HepG2 (cell line): ENCODE measurements around the gene STC2. TPM values are rescaled to one million over a fixed set of nuclear protein-coding genes. Genes with fewer than 3 reads are reported as not detected.

Source experiments
- ATAC-seq: fragments of 200-7000 bp; cut with Tn5 transposase; 3 replicates; pipeline ENCODE4 v1.9.1; 2020; ENCODE audit warnings: mild to moderate bottlenecking, moderate library complexity
- BruUV-seq: library from RNA; stranded (reverse); fragments of 400-500 nt; replicated peaks from 2 replicates; lab custom pipeline; 2021; lab: Mats Ljungman, UMichigan
- CTCF ChIA-PET: fragments of 300-600 bp; formaldehyde crosslinking; extraction: SDS; loops from one replicate; lab custom pipeline; 2021; ENCODE audit warnings: low total read pairs, inconsistent platforms, low intra/inter-chr PET ratio; lab: Yijun Ruan, JAX
- POLR2A ChIA-PET: fragments of 350-600 bp; sonication (Branson Sonifier 250); formaldehyde crosslinking; loops from one replicate; lab custom pipeline; 2020; ENCODE audit warnings: antibody characterized with exemption, inconsistent platforms; lab: Yijun Ruan, JAX
- DNase-seq: peaks from one replicate; pipeline ENCODE4 v3.0.0-alpha.2; 2015; ENCODE audit warnings: low spot score
- FAIRE-seq: peaks from 3 replicates; lab custom pipeline; 2011; peaks lifted over from hg19 to GRCh38; lab: Jason Lieb, UNC
- H2AFZ ChIP-seq: one replicate; pipeline ENCODE4 v1.6.1; 2011; ENCODE audit warnings: low read length, inconsistent platforms
- H3K27ac ChIP-seq: fragments of 300-600 bp; 3 replicates; pipeline ENCODE4 v1.8.0; 2011; ENCODE audit warnings: mixed run types, mild to moderate bottlenecking, mixed read lengths, low read length, inconsistent platforms; ENCODE audit not compliant: insufficient read depth; ENCODE audit errors: extremely low read length
- H3K27me3 ChIP-seq, 2 experiments: fragments of 200-600 bp in 1 of 2; 2 replicates in 1 of 2; 3 replicates in 1 of 2; pipeline versions ENCODE4 v1.6.0 to v1.8.0; 2011; ENCODE audit warnings: low read length in 2 of 2, mild to moderate bottlenecking in 2 of 2, moderate library complexity in 2 of 2, inconsistent platforms in 1 of 2; ENCODE audit not compliant: insufficient read depth in 2 of 2, control insufficient read depth in 1 of 2
- H3K36me3 ChIP-seq, 2 experiments: fragments of 200-600 bp in 1 of 2; replicated peaks in 1 of 2; 2 replicates in 1 of 2; 3 replicates in 1 of 2; pipeline versions ENCODE4 v1.5.1 to v1.8.0; 2011; ENCODE audit warnings: low read length in 2 of 2, inconsistent platforms in 1 of 2; ENCODE audit not compliant: insufficient read depth in 2 of 2, control insufficient read depth in 1 of 2
- H3K4me1 ChIP-seq: 2 replicates; pipeline ENCODE4 v1.5.1; 2012; ENCODE audit warnings: low read length, inconsistent platforms; ENCODE audit not compliant: insufficient read depth
- H3K4me2 ChIP-seq: 2 replicates; pipeline ENCODE4 v1.6.0; 2011; ENCODE audit warnings: low read depth, low read length, inconsistent platforms
- H3K4me3 ChIP-seq, 3 experiments: fragments of 200-600 bp in 1 of 3; sonication (generic), shearing (Covaris generic) in 1 of 3; replicated peaks in 1 of 3; 2 replicates each; pipeline ENCODE4 v1.5.1; 2011 to 2016; ENCODE audit warnings: low read length in 3 of 3, inconsistent platforms in 2 of 3, low read depth in 2 of 3, mild to moderate bottlenecking in 2 of 3, control low read depth in 1 of 3, mixed read lengths in 1 of 3; ENCODE audit not compliant: insufficient read depth in 1 of 3
- H3K79me2 ChIP-seq: one replicate; pipeline ENCODE4 v1.6.1; 2011; ENCODE audit warnings: low read length, inconsistent platforms; ENCODE audit not compliant: insufficient read depth
- H3K9ac ChIP-seq: 2 replicates; pipeline ENCODE4 v1.6.0; 2011; ENCODE audit warnings: mild to moderate bottlenecking, low read depth, low read length, inconsistent platforms; ENCODE audit not compliant: insufficient read depth
- H3K9me3 ChIP-seq: 2 replicates; pipeline ENCODE4 v1.5.1; 2012; ENCODE audit warnings: mild to moderate bottlenecking, low read length
- H4K20me1 ChIP-seq: 2 replicates; pipeline ENCODE4 v1.6.0; 2011; ENCODE audit warnings: inconsistent platforms, mild to moderate bottlenecking, low read length, moderate library complexity; ENCODE audit not compliant: insufficient read depth
- ARHGAP35 ChIP-seq: sonication (generic); formaldehyde crosslinking; IDR thresholded peaks from 2 replicates; pipeline ENCODE4 v1.9.0; 2022; ENCODE audit warnings: mild to moderate bottlenecking, inconsistent platforms, moderate library complexity, missing genetic modification reagents, borderline replicate concordance
- BCL6 ChIP-seq: IDR thresholded peaks from 2 replicates; pipeline ENCODE4 v1.6.1; 2016; ENCODE audit warnings: missing genetic modification reagents, missing compliant biosample characterization
- HES4 ChIP-seq: sonication (generic); formaldehyde crosslinking; IDR thresholded peaks from 2 replicates; pipeline ENCODE4 v1.9.0; 2021; ENCODE audit warnings: mild to moderate bottlenecking, missing genetic modification reagents, borderline replicate concordance
- MAFF ChIP-seq: IDR thresholded peaks from 2 replicates; pipeline ENCODE4 v1.6.1; 2011; ENCODE audit warnings: low read depth, low read length, improper control_type of control experiment
- MAFK ChIP-seq, 2 experiments: IDR thresholded peaks in 1 of 2; conservative IDR thresholded peaks in 1 of 2; 2 replicates each; pipeline ENCODE4 v1.6.1; 2011; ENCODE audit warnings: improper control_type of control experiment in 2 of 2, low read length in 2 of 2
- PRPF4 ChIP-seq: fragments of 200-400 bp; formaldehyde crosslinking; IDR thresholded peaks from 2 replicates; pipeline ENCODE4 v1.6.1; 2016; ENCODE audit warnings: low read length, low read depth; ENCODE audit not compliant: poor library complexity, severe bottlenecking
- SSRP1 ChIP-seq: IDR thresholded peaks from 2 replicates; pipeline ENCODE4 v1.6.1; 2016; ENCODE audit warnings: control low read depth
- STAT5B ChIP-seq: sonication (generic); formaldehyde crosslinking; IDR thresholded peaks from 2 replicates; pipeline ENCODE4 v1.4.0; 2020; ENCODE audit warnings: missing genetic modification reagents
- U2AF1 ChIP-seq: fragments of 200-400 bp; formaldehyde crosslinking; optimal IDR thresholded peaks from 2 replicates; pipeline ENCODE3; 2017; ENCODE audit warnings: mild to moderate bottlenecking, low read depth, low read length
- ZEB1 ChIP-seq: IDR thresholded peaks from 2 replicates; pipeline ENCODE4 v1.6.1; 2012; ENCODE audit warnings: mild to moderate bottlenecking, low read depth, inconsistent platforms; ENCODE audit not compliant: insufficient replicate concordance
- ZNF329 ChIP-seq: sonication (generic); formaldehyde crosslinking; IDR thresholded peaks from 2 replicates; pipeline ENCODE4 v1.9.0; 2021; ENCODE audit warnings: low read depth, mild to moderate bottlenecking, missing genetic modification reagents
- ZNF615 ChIP-seq: sonication (generic); formaldehyde crosslinking; IDR thresholded peaks from 2 replicates; pipeline ENCODE4 v1.5.0; 2020; ENCODE audit warnings: mild to moderate bottlenecking, missing genetic modification reagents, borderline replicate concordance
- ZNF713 ChIP-seq: sonication (generic); formaldehyde crosslinking; IDR thresholded peaks from 2 replicates; pipeline ENCODE4 v1.4.0; 2020; ENCODE audit warnings: mild to moderate bottlenecking, missing genetic modification reagents
- WGBS: methylation state at CpG from one replicate; pipeline ENCODE4 v1.1.6; 2017; ENCODE audit warnings: low lambda C conversion rate; 5-methylcytosine and 5-hydroxymethylcytosine counted together
- in situ Hi-C: cut with HindIII; loops from 2 replicates; pipeline ENCODE4 v1.10.0; 2017; ENCODE audit warnings: low pct_unique_long_range_greater_than_20kb; ENCODE audit not compliant: extremely low pct_ligation_motif_present
- intact Hi-C: fragments of 100-400 bp; cut with micrococcal nuclease; formaldehyde crosslinking; loops from one replicate; pipeline ENCODE4 v1.10.0; 2022; ENCODE audit not compliant: unreplicated experiment
- polyA plus RNA-seq, 8 experiments: library from polyadenylated mRNA; depleted of rRNA in 3 of 8; stranded (reverse) in 7 of 8; unstranded in 1 of 8; fragments of >200 nt; fragmentation: Illumina TruSeq in 4 of 8; extraction: Trizol in 4 of 8; gene quantifications; 2 replicates each; pipeline versions ENCODE4 v1.2.1 to v1.2.3, GENCODE V29; 2011 to 2016; ENCODE audit warnings: low read depth in 4 of 8, missing spikeins in 1 of 8, mixed read lengths in 1 of 8; ENCODE audit not compliant: insufficient read depth in 1 of 8
- total RNA-seq, 5 experiments: library from RNA; depleted of rRNA; stranded (reverse); fragments of >200 nt; fragmentation: Illumina TruSeq; extraction: Trizol; gene quantifications; 2 replicates each; pipeline ENCODE4 v1.2.3, GENCODE V29; 2016; ENCODE audit warnings: low read depth in 1 of 5

Gene STC2
- total and polyA plus RNA-seq, 2 of the 13 experiments (the other 11 are each of a cell fraction or from before 2014, with no cell fraction given): 27.1 to 69.2 TPM

DNA sequence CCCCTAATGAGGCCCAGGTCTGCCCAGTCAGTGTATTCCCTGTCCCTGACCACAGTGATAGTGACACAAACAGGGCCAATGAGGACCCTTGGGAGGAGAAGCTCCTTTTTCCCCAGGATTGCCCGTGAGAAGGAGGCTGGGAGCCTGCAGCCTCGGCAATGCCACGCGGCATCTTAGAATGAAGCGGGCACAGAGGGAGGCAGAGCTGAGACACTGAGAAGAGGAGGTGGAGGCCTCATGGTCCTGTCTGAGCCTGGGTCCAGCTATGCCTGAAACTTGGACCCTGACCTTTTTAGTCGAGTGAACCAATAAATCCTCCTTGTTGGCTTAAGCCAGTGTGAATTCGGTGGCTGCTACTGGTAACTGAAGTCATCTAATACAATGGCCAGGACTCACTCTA is 28.4 kb downstream of the STC2 start (continued):
- TF ChIP-seq PRPF4: no peak

DNA sequence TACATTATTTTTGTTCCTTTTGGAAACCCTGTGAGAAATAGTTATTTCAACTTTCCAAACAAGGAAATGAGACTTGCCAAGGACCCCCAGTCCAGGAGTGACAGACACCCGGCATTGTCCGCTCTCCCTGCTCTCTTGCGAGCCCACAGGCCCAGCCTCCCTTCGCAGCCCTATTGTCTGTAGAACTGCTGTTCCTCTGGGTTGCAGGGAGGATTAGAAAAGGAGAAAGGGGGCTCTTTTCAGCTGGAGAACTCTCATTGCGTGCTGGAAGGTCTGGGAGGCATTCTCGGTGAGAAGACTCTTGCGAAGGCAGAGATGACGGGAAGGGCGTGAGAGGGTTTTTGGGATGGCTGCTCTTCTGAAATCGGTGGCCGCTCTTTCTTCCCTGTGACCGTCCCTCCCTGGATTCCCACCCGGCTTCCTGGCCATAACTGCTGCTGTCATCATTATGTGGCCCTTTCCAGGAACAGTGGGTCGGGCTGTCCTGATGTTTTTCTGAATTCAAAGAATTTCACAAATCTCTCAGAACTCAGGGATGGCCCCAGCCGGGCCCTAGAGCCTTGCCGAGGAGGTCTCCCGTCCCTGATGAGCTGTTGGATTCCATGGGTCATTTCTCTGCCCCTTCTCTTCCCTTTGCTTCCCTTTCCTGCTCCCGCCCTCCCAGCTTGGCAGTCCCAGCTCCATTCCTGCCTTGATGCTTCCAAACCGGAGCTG is 29.8 kb downstream of the STC2 start:
- DNase-seq (no peak), ATAC-seq (no peak), FAIRE-seq (no peak)
- in situ Hi-C loops (loop anchor here (25.0 kb wide), 1 partner anchor 311 kb away; the partner anchor contains the start of gene ATP6V0E1), intact Hi-C loops (loop anchor here (2.0 kb wide), 1 partner anchor 16 kb away; no protein-coding TSS in a partner anchor)
- POLR2A ChIA-PET: interaction anchor here (1.2 to 11.1 kb wide), 3 partner anchors 18 to 439 kb away, joined by 3 to 513 read pairs (median 3); partner anchors contain the start of gene STC2
- CTCF ChIA-PET: interaction anchor here (2.6 kb wide), 1 partner anchor 33 kb away, joined by 9 read pairs; no protein-coding TSS in a partner anchor
- no TSS peak for BruUV-seq
- H4K20me1 ChIP-seq: no peaks in the 10 kb centered on the region
- no peak overlapping the region for H3K27ac ChIP-seq
- H3K9me3 ChIP-seq: no peaks in the 10 kb centered on the region
- H3K36me3 ChIP-seq: no peaks in the 10 kb centered on the region
- 55% methylated on average over 19 of the region's 19 CpGs for WGBS
- no peaks in the 10 kb centered on the region; a peak in 1 of 5 replicates for H3K27me3 ChIP-seq
- peaks cover 93% of the 10 kb centered on the region for H3K4me1 ChIP-seq
- peak overlapping the region; percentile 40 to 69 (median 60) for H3K4me3 ChIP-seq
- TF ChIP-seq BCL6 (CRISPR knock-in tag) (peak; percentile 60), U2AF1 (no peak), ARHGAP35 (no peak), STAT5B (CRISPR knock-in tag) (no peak), SSRP1 (CRISPR knock-in tag) (no peak), ZNF329 (no peak), ZNF615 (no peak), HES4 (CRISPR knock-in tag) (no peak), ZEB1 (no peak), MAFF (peak; percentile 36; the same call in 1 of the 2 replicates), MAFK (conservative IDR thresholded peaks at IDR 0.05 in 1 of 2, IDR thresholded peaks at IDR 0.05 in 1 of 2; ENCODE audit: low read length in 2 of 2) (peak; percentile 60 to 69), ZNF713 (CRISPR knock-in tag) (no peak)
- H3K4me2 ChIP-seq: peak overlapping the region; percentile 81
- peak overlapping the region; percentile 47; the same call in 1 of the 2 replicates for H3K9ac ChIP-seq
- H2AFZ ChIP-seq: no peak overlapping the region
- no peaks in the 10 kb centered on the region for H3K79me2 ChIP-seq
